ENCODE data around the gene LDB2.

Gene LDB2

DNA sequence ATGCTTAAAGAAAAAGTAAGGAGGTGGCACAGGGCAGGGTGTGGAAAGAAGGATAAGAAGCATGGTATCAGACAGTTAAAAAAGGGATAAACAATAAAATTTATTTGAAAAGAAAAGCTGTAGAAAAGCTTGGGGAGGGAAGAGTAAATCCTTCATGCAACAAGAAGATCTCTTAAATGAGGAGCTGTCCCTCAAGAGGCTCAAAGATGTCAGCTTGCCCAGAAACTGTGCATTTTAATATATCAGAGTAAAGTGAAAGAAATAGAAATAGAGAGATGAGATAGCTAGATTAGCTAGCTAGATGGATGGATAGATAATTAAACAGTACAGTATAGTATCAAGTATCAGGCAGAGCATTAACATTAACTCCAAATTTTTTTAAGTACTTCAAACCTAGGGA, 170.3 kb downstream of the LDB2 start:
- TF ChIP-seq, protein P1, sequence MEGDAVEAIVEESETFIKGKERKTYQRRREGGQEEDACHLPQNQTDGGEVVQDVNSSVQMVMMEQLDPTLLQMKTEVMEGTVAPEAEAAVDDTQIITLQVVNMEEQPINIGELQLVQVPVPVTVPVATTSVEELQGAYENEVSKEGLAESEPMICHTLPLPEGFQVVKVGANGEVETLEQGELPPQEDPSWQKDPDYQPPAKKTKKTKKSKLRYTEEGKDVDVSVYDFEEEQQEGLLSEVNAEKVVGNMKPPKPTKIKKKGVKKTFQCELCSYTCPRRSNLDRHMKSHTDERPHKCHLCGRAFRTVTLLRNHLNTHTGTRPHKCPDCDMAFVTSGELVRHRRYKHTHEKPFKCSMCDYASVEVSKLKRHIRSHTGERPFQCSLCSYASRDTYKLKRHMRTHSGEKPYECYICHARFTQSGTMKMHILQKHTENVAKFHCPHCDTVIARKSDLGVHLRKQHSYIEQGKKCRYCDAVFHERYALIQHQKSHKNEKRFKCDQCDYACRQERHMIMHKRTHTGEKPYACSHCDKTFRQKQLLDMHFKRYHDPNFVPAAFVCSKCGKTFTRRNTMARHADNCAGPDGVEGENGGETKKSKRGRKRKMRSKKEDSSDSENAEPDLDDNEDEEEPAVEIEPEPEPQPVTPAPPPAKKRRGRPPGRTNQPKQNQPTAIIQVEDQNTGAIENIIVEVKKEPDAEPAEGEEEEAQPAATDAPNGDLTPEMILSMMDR (IDR thresholded peaks at IDR 0.05) = no peak
- H3K27ac ChIP-seq = no peak overlapping the region
- H3K4me3 ChIP-seq = no peak overlapping the region
- DNase-seq (ENCODE audit: low spot score) = no peak

DNA sequence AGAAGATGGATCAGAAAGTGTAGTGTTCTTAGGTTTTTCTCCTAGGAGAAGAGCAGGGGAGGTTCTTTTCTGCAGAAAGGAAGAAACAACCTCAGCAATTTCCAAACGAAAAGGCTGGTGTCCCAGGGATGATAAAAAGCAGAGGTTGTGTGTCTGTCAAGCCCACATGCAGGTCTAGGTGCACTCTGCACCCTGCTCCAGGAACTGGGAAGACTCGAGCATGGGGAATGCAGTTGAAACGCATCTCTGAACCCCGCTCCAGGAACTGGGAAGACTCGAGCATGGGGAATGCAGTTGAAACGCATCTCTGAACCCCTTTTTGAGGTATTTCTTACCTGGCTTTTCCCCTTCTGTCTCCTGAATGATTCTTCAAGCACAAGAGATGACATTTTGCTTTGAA, 171.2 kb downstream of the LDB2 start:
- Histone ChIP-seq H3K4me3 (no peak overlapping the region), H3K27ac (no peak overlapping the region)
- TF ChIP-seq, protein P1 (IDR thresholded peaks at IDR 0.05) = no peak
- DNase-seq (ENCODE audit: low spot score) = no peak

DNA sequence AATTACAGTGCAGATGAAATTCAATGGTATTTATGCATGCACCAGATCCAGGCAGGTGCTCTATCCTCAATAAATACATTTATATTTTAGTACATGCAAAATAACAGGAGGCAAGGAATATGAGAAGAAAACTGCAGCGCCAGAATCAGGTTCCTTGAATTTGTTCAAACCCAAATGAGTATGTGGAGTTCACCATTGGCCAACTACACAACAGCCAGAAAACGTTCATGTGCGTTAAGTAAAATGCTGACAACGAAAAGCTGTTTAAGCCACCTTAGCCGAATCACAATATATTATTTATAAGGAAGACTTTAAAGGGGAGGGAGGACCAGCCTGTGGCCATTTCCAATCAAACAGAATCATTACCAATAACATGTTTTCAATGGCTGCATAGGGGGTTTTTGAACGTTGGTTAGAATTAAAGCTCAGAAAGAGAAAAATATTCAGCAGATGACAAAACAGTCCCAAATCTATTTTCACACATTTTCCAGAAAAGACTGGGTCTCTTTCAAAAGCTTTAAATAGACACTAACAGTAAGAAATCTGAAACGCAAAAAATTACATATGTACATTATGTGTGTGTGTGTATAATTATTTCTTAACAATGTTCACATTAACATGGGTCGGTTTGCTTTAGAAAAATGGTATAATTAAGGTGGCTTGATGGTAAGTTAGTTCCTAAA, 171.9 kb downstream of the LDB2 start:
- H3K4me3 ChIP-seq = no peak overlapping the region
- DNase-seq (ENCODE audit: low spot score) = no peak
- no peak overlapping the region for H3K27ac ChIP-seq
- TF ChIP-seq, protein P1 (IDR thresholded peaks at IDR 0.05) = no peak

DNA sequence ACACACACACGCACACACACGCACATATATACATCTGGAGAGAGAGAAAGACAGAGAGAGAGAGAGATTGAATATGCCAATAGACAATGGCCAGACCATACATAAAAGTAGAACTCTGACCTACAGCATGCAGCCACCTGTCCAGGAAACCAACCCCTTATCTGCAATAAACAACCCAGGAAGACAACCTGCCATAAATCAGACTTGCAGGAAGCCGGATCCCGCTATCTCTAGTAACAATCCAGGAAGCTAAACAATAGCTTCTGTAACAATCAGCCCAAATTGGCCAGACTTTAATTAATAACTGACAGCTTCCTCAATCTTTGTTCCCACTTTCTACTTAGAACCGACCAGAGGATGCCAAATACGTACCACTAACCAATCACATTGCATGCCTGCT, 173.2 kb downstream of the LDB2 start:
- Histone ChIP-seq H3K27ac (no peak overlapping the region), H3K4me3 (no peak overlapping the region)
- no peak for DNase-seq (ENCODE audit: low spot score)
- TF ChIP-seq, protein P1 (IDR thresholded peaks at IDR 0.05) = no peak

DNA sequence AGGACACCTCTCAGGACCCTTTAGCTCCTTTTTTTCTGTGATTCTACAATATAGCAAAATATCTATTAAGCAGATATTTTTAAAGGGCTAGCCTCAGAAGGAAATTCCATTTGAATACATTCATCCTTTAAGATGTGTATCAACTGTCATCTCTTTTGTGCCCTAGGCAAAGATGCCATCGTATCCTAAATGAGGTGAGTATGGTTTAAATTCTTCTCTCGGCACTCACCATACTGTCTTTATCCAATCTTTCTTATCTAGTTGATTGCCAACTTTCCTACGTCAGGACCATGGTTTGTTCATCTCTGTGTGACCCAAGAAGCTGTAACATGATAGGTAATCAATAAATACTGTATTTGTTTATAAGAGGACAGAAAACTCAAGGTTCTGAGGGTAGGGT, 176.0 kb downstream of the LDB2 start:
- no peak overlapping the region for H3K27ac ChIP-seq
- TF ChIP-seq, protein P1 (IDR thresholded peaks at IDR 0.05) = no peak
- H3K4me3 ChIP-seq = no peak overlapping the region
- no peak for DNase-seq (ENCODE audit: low spot score)

DNA sequence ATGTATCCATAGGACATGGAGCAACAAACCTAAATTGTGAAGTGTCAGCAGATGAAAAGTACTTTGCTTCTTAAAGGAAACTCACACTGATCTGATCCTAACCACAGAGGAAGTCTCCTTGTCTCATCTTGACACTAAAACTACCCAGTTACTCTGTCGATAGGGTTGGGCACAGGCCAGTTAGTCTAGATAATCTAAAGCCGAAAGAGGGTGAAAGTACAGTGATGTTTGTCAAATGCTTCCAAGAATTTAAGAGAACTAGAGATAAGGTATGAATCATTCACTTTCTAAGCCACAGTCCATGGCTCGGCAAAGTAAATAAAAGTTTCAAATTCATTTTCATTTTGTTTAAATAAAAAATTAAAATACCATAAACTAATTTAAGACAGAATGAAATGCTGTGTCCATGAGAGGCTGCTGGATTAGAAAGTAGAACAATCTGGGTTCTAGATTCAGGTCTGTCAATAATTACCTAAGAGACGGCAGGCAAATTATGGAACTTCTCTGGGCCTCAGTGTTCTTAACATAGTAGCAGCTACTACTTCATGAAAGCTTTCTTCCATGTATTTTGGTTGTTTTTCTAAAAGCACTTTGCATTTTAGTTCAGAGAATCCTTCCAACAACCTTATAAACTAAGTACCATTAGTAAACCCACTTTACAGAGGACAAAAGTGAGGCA, 176.7 kb downstream of the LDB2 start:
- TF ChIP-seq, protein P1 (IDR thresholded peaks at IDR 0.05) = no peak
- Histone ChIP-seq H3K27ac (peak overlapping the region in 1 of 2 donors; percentile 32), H3K4me3 (peak overlapping the region; percentile 60)
- no peak for DNase-seq (ENCODE audit: low spot score)

DNA sequence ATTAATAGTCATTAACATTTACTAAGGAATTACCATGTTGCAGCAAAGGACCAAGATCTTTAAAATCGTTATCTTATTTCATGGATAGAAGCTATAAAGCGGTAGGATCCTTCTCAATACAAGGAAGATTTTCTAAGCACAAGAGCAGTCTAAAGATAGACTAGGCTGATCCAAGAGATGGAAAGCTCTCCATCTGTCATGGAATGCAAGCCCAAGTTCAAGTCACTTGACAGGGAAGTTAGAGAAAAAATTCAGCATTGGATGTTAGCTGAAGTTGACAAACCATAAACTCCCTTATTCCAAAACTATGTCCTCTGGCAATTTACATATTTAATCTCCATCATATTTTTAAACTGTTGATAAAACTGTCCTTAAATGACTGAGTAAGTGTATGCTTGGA, 177.7 kb downstream of the LDB2 start:
- Histone ChIP-seq H3K4me3 (no peak overlapping the region), H3K27ac (no peak overlapping the region)
- DNase-seq (ENCODE audit: low spot score) = no peak
- TF ChIP-seq, protein P1 (IDR thresholded peaks at IDR 0.05) = no peak
